HAP-1 (cell line): ENCODE results near the gene GHR.

Experiments used
- DNase-seq, 2 experiments: peaks; one replicate each; pipeline ENCODE4 v3.0.0-alpha.2; 2016 to 2020; ENCODE audit warnings: low spot score in 2 of 2
- H3K27me3 ChIP-seq: fragments of 250-450 bp; sonication (Bioruptor Pico); 2 replicates; pipeline ENCODE4 v1.5.1; 2020; ENCODE audit warnings: low read depth, mild to moderate bottlenecking, moderate library complexity
- H3K36me3 ChIP-seq: fragments of 250-450 bp; sonication (Bioruptor Pico); replicated peaks from 2 replicates; pipeline ENCODE4 v1.5.1; 2020; ENCODE audit warnings: mild to moderate bottlenecking
- H3K4me1 ChIP-seq: fragments of 250-450 bp; sonication (Bioruptor Pico); 2 replicates; pipeline ENCODE4 v1.5.1; 2020; ENCODE audit warnings: mild to moderate bottlenecking
- H3K4me3 ChIP-seq: fragments of 250-450 bp; sonication (Bioruptor Pico); 2 replicates; pipeline ENCODE4 v1.5.1; 2020; ENCODE audit warnings: mild to moderate bottlenecking, moderate library complexity
- H3K9me3 ChIP-seq: fragments of 250-450 bp; sonication (Bioruptor Pico); 2 replicates; pipeline ENCODE4 v1.5.1; 2020; ENCODE audit warnings: mild to moderate bottlenecking, moderate library complexity
- in situ Hi-C: fragments of 300-500 bp; cut with MboI; formaldehyde crosslinking; loops from 3 replicates; pipeline ENCODE4 v1.14.3; 2020; ENCODE audit warnings: low sequenced_read_pairs, inconsistent platforms, mixed read lengths

The GHR gene

GRCh38 chr5:42514754-42515153 is 91.5 kb downstream of the GHR start:
- in situ Hi-C loops, result no loop called here
- H3K4me1 ChIP-seq, result no peaks in the 10 kb centered on the region

DNA sequence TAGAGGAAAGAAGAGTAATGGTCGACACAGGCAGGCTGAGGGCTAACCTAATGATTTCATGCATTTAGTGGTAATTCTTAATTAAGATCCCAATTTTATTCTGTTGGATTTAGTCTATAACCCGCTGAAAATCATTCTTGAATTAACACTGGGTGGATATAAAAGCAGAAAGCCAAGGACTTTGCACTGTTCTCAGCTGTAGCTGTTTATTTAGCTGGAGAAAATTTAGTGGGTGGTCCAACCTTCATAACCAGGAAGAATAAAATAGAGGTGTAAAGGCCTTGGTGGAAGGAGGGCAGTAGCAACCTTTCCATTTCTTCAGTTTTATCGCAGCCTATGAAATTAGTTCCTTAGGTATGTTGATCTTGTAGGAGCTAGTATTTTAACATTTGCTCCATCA is 92.3 kb downstream of the GHR start:
- in situ Hi-C loops, result no loop called here
- no peaks in the 10 kb centered on the region for H3K4me1 ChIP-seq
- DNase-seq, result no peak
- H3K9me3 ChIP-seq, result no peaks in the 10 kb centered on the region
- no peaks in the 10 kb centered on the region for H3K27me3 ChIP-seq
- H3K36me3 ChIP-seq, result no peaks in the 10 kb centered on the region
- no peak overlapping the region for H3K4me3 ChIP-seq

More at GRCh38 chr5:42514754-42515153, 91.5 kb downstream of the GHR start:
- no peak for DNase-seq
- Histone ChIP-seq H3K36me3 (no peaks in the 10 kb centered on the region), H3K27me3 (no peaks in the 10 kb centered on the region), H3K4me3 (no peak overlapping the region), H3K9me3 (no peaks in the 10 kb centered on the region)

DNA sequence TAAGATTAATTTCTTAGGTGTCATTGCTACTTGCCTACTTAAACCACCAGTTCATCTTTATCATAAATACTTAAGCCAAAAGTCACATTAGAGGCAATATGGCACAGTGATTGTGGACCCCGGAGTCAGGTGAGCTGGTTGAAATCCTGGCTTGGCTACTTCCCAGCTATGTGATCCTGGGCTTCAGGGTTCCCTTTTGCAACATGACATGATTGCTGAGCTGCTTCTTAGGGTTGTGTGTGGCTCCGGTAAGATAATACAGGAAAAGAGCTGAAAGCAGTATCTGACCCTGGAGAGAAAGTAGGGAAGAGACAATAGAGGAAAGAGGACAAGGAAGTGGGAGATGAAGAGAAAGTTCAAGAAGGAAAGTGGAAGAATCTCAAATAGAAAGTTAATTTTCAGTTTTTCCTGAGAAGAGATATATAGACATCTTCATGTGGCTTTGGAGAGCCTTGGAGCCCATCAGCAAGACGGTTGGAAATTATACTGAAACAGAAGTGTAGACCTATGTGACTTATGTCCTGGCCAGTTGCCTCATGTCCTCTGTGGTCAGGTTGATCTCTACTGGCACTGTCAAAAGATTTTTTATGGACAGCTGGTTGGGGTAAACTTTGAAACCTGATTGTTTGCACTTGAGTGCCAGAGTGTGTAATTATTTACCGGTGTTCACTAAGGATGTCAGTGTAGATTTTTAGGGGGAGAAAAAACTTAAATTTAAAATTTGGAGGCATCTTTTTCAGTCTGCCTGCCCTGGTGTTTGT is 93.2 kb downstream of the GHR start:
- Histone ChIP-seq H3K27me3 (no peaks in the 10 kb centered on the region), H3K36me3 (no peaks in the 10 kb centered on the region), H3K4me1 (no peaks in the 10 kb centered on the region), H3K4me3 (no peak overlapping the region), H3K9me3 (no peaks in the 10 kb centered on the region)
- DNase-seq, result no peak
- in situ Hi-C loops, result no loop called here

- Histone ChIP-seq H3K36me3 (no peaks in the 10 kb centered on the region), H3K4me1 (no peaks in the 10 kb centered on the region), H3K4me3 (no peak overlapping the region), H3K27me3 (no peaks in the 10 kb centered on the region), H3K9me3 (no peaks in the 10 kb centered on the region)
- no peak for DNase-seq
- in situ Hi-C loops, result no loop called here
These were observed 93.9 kb downstream of the GHR start for GRCh38 chr5:42517164-42517563.

DNA sequence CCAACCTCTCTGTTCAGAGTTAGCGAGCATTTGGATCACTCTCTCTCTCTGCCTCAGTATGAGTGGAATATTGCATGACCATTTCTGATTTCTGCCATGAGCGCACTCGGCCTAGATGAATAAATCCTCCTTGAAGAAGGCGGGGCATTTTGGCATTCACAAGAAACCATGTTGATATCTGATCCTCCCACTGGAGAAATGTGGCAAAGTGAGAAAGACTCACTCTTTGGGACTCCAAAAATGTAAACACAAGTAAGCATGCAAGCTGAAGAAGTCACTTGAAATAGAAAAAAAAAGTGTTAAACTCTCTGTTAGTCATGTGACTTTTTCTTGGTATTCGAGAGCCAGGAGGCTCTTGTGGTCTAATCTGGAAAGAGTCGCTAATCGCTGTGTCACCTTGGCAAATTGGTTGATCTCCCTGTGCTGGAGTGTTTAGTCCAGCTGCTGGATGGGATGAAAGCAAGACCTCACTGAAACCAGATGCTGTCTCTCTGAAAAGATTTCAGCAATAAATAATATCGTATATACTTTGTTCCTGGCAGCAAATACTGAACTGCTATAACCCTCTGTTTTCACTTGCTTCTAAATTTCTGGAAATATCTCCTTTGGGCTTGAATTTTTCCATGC is 95.5 kb downstream of the GHR start:
- H3K27me3 ChIP-seq, result no peaks in the 10 kb centered on the region
- in situ Hi-C loops, result no loop called here
- no peak overlapping the region for H3K4me3 ChIP-seq
- no peaks in the 10 kb centered on the region for H3K36me3 ChIP-seq
- DNase-seq, result no peak
- no peaks in the 10 kb centered on the region for H3K9me3 ChIP-seq
- H3K4me1 ChIP-seq, result no peaks in the 10 kb centered on the region

- Histone ChIP-seq H3K4me3 (no peak overlapping the region), H3K27me3 (no peaks in the 10 kb centered on the region), H3K4me1 (no peaks in the 10 kb centered on the region), H3K9me3 (no peaks in the 10 kb centered on the region), H3K36me3 (no peaks in the 10 kb centered on the region)
- no peak for DNase-seq
- in situ Hi-C loops, result no loop called here
These were observed 97.0 kb downstream of the GHR start for GRCh38 chr5:42520203-42520602.

- in situ Hi-C loops, result no loop called here
- no peaks in the 10 kb centered on the region for H3K9me3 ChIP-seq
- DNase-seq, result no peak
- H3K36me3 ChIP-seq, result no peaks in the 10 kb centered on the region
- H3K4me1 ChIP-seq, result no peaks in the 10 kb centered on the region
- H3K4me3 ChIP-seq, result no peak overlapping the region
- no peaks in the 10 kb centered on the region for H3K27me3 ChIP-seq
These were observed 97.7 kb downstream of the GHR start for GRCh38 chr5:42520957-42521356.

DNA sequence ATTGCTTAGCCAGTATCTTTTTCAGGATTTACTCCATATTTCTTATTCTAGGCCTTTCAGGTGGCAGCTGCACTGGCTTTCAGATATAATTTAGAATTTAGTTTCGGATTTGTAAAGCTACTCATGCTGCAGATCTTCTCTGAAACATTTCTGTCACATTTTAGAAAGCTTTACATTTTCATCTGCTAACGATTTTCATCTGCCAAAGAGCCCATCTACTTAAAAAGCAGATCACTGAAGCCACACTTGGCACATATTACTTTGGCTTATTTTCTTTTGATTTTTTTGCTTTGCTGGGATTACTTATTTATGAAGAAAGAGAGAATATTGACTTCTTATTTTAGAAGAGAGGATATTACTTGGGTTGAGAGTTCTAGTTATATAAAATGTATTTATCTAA is 98.2 kb downstream of the GHR start:
- no peaks in the 10 kb centered on the region for H3K4me1 ChIP-seq

DNA sequence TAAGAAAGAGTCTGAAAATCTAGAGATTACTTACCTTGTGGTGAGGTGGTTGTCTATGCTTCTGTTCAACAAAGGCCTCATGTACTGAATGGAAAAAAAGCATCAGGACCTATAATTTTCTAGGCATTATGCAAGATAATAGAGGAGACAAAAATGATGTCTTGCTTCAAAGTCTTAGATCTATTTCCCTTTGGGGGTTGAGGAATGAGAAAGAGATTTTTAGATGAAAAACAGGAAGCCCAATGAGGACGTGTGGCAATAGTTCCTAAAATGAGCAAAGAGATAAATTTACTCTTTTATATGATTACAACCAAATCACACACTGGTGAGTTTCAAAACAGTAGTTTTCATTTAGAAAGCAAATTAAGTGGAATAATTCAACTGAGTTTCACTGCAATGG is 99.5 kb downstream of the GHR start:
- Histone ChIP-seq H3K36me3 (no peaks in the 10 kb centered on the region), H3K4me3 (no peak overlapping the region), H3K4me1 (no peaks in the 10 kb centered on the region), H3K27me3 (no peaks in the 10 kb centered on the region), H3K9me3 (no peaks in the 10 kb centered on the region)
- in situ Hi-C loops, result no loop called here
- DNase-seq, result no peak

More for the DNA sequence above, 98.2 kb downstream of the GHR start:
- H3K36me3 ChIP-seq, result no peaks in the 10 kb centered on the region
- H3K27me3 ChIP-seq, result no peaks in the 10 kb centered on the region
- no peak for DNase-seq
- H3K4me3 ChIP-seq, result no peak overlapping the region
- H3K9me3 ChIP-seq, result no peaks in the 10 kb centered on the region
- in situ Hi-C loops, result no loop called here

DNA sequence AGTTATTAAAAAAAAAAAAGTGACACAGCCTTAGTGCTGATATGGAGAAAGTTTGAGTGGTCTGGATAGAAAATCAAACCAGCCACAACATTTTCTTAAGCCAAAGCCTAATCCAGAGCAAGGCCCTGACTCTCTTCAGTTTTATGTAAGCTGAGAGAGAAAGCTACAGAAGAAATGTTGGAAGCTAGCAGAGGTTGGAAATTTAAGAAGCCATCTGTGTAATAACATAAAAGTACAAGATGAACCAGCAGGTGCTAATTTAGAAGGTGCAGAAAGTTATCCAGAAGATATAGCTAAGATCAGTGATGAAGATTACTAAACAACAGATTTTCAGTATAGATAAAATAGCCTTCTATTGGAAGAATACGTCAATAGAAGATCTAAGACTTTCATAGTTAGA is 102.9 kb downstream of the GHR start:
- H3K4me1 ChIP-seq, result no peaks in the 10 kb centered on the region
- H3K27me3 ChIP-seq, result no peaks in the 10 kb centered on the region
- in situ Hi-C loops, result no loop called here
- H3K9me3 ChIP-seq, result no peaks in the 10 kb centered on the region
- no peaks in the 10 kb centered on the region for H3K36me3 ChIP-seq
- DNase-seq, result no peak
- no peak overlapping the region for H3K4me3 ChIP-seq

DNA sequence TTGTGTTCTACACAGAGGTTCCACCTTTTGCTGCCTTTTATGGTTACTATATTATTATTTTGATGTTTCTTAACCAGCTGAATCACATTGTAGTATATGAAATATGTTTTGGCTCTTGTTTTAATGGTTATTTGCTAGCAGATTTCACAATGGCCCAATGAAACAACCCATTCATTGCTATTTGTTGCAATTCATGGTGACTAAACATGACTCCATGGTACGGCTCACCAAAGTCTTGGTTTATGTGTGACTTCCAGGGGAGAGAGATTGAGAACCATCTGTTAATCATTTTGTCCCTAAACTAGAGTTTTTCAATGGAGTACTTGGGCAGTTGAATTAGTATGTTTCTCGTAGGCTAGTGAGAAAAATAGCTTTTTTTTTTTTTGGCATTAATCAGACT is 108.4 kb downstream of the GHR start:
- no peaks in the 10 kb centered on the region for H3K9me3 ChIP-seq
- no peaks in the 10 kb centered on the region for H3K4me1 ChIP-seq
- no peaks in the 10 kb centered on the region for H3K36me3 ChIP-seq
- no peaks in the 10 kb centered on the region for H3K27me3 ChIP-seq
- in situ Hi-C loops, result no loop called here
- H3K4me3 ChIP-seq, result no peak overlapping the region
- no peak for DNase-seq

- no peaks in the 10 kb centered on the region for H3K27me3 ChIP-seq
- in situ Hi-C loops, result no loop called here
- no peaks in the 10 kb centered on the region for H3K36me3 ChIP-seq
- H3K9me3 ChIP-seq, result no peaks in the 10 kb centered on the region
- DNase-seq, result no peak
- no peaks in the 10 kb centered on the region for H3K4me1 ChIP-seq
- no peak overlapping the region for H3K4me3 ChIP-seq
These were observed 118.9 kb downstream of the GHR start for GRCh38 chr5:42542106-42542505.

DNA sequence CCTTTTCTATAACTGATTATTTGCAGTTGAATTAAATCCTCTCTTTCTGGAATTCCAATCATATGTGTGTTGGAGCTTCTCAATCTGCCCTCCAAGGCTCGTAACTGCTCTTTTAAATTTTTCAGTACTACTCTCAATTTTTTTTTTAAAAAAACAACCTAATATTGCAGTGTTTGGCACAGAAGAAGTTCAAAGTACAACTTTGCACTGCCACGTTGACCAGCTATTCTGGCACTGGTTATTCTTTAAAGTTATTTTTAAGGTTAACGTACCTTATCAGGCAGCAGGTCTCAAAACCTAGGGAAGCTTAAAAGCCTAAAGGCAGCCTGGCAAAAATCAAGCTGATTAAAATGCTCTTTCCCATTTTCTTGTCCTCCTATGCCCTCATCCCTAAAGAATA is 120.5 kb downstream of the GHR start:
- H3K27me3 ChIP-seq, result no peaks in the 10 kb centered on the region
- no peaks in the 10 kb centered on the region for H3K36me3 ChIP-seq
- no peaks in the 10 kb centered on the region for H3K4me1 ChIP-seq
- no peaks in the 10 kb centered on the region for H3K9me3 ChIP-seq
- no peak for DNase-seq
- H3K4me3 ChIP-seq, result no peak overlapping the region
- in situ Hi-C loops, result no loop called here

- Histone ChIP-seq H3K9me3 (no peaks in the 10 kb centered on the region), H3K4me1 (no peaks in the 10 kb centered on the region), H3K36me3 (no peaks in the 10 kb centered on the region), H3K4me3 (no peak overlapping the region), H3K27me3 (no peaks in the 10 kb centered on the region)
- in situ Hi-C loops, result no loop called here
- DNase-seq, result no peak
These were observed 121.8 kb downstream of the GHR start for GRCh38 chr5:42545038-42545437.

DNA sequence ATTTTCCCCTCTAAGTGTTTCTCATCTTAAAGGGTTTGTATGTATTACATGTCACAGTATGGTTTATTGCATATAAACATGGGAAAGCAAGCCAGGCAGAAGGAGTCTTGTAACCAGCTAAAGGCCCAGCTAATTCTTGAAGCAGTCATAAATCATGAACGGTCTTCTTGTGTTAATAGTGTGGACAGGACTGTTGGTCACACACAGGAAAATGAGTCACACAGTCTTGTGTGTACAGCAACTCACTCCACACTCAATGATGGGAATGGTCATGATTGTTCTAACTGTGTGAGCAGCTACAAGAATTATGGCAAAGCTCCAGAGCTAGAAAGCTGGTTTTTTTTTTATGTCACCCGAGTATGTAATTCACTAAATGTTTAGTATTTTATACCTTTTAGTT is 123.9 kb downstream of the GHR start:
- no peak for DNase-seq
- Histone ChIP-seq H3K36me3 (no peaks in the 10 kb centered on the region), H3K4me1 (no peaks in the 10 kb centered on the region), H3K27me3 (no peaks in the 10 kb centered on the region), H3K9me3 (no peaks in the 10 kb centered on the region), H3K4me3 (no peak overlapping the region)
- in situ Hi-C loops, result no loop called here
